Measurements from ENCODE around the gene CBLB.

Gene CBLB

DNA sequence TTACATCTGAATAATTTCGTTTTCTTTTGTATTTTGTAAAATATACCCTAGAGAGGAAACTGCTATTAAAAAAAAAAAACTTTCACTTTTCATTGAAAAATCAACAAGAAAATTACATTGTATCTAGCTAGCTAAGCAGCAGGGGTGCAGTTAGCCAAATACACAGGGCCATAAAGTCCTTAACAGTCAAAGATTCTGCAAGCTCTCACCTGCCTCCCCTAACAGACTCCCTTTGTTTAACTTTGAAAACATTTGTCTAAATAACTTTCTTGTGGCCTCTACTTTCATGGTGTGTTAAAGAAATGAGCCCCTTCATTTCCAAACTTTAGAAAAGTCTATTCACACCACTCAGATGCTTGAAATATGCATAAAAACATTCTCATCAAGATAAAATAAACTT, 23.3 kb downstream of the CBLB start:
- H3K4me1 ChIP-seq (ENCODE audit: low read length) = peaks cover under 1% of the 10 kb centered on the region
- TF ChIP-seq EZH2phosphoT487 (IDR thresholded peaks at IDR 0.05; ENCODE audit: low read depth) = no peak
- TF ChIP-seq, protein P1, sequence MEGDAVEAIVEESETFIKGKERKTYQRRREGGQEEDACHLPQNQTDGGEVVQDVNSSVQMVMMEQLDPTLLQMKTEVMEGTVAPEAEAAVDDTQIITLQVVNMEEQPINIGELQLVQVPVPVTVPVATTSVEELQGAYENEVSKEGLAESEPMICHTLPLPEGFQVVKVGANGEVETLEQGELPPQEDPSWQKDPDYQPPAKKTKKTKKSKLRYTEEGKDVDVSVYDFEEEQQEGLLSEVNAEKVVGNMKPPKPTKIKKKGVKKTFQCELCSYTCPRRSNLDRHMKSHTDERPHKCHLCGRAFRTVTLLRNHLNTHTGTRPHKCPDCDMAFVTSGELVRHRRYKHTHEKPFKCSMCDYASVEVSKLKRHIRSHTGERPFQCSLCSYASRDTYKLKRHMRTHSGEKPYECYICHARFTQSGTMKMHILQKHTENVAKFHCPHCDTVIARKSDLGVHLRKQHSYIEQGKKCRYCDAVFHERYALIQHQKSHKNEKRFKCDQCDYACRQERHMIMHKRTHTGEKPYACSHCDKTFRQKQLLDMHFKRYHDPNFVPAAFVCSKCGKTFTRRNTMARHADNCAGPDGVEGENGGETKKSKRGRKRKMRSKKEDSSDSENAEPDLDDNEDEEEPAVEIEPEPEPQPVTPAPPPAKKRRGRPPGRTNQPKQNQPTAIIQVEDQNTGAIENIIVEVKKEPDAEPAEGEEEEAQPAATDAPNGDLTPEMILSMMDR (IDR thresholded peaks at IDR 0.05; ENCODE audit: low read depth, low read length) = no peak
- H2AFZ ChIP-seq (ENCODE audit: low read depth, low read length) = no peak overlapping the region
- H4K20me1 ChIP-seq (ENCODE audit: insufficient read depth, low read length) = no peaks in the 10 kb centered on the region
- H3K79me2 ChIP-seq (ENCODE audit: low read length) = no peaks in the 10 kb centered on the region
- H3K36me3 ChIP-seq (replicated peaks; ENCODE audit: low read depth, low read length) = peaks cover 7% of the 10 kb centered on the region
- no peak overlapping the region for H3K4me2 ChIP-seq (ENCODE audit: low read length)
- no peak overlapping the region for H3K4me3 ChIP-seq (ENCODE audit: low read length)
- no peaks in the 10 kb centered on the region for H3K27me3 ChIP-seq (ENCODE audit: low read depth, low read length)
- H3K27ac ChIP-seq (ENCODE audit: low read length) = no peak overlapping the region
- no peak overlapping the region for H3K9ac ChIP-seq (ENCODE audit: low read length)
- H3K9me3 ChIP-seq (ENCODE audit: insufficient read depth, low read length) = no peaks in the 10 kb centered on the region

DNA sequence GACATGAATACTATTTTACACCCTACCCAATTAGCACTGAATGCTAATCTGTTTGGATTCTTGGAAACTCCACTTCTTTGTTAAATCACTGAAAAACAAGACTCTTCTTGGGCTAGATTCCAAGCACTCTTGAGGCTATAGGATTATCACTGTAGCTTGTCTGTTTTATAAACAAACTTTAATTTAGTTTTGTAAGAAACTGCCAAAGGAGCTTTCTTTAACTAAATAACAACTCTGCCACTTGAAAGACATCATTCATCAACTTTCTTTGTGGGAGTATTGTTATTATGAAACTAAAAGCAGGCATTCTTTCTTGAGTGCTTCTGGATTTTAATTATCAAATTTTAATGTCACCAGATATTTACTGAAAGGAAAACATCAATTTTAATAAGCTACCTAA, 24.1 kb downstream of the CBLB start:
- H3K9ac ChIP-seq (ENCODE audit: low read length) = no peak overlapping the region
- H3K4me1 ChIP-seq (ENCODE audit: low read length) = no peaks in the 10 kb centered on the region
- H3K36me3 ChIP-seq (replicated peaks; ENCODE audit: low read depth, low read length) = peaks cover 4% of the 10 kb centered on the region

DNA sequence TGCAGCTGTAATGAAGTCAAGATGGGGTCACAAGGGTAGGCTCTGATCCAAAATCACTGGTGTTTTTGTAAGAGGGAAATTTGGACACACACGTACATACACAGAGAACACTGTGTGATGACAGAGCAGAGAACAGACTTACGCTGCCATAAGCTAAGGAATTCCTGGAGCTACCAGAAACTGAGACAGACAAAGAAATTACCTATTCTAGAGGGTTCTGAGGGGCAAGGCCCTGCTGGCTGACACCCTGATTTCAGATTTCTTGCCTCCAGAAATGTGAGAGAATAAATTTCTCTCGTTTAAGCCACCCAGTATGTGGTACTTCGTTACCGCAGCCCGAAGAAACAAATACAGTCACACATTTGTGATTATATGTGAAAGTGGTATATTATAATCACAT, 24.8 kb downstream of the CBLB start:
- Histone ChIP-seq H3K4me3 (ENCODE audit: low read length) (no peak overlapping the region), H4K20me1 (ENCODE audit: insufficient read depth, low read length) (no peaks in the 10 kb centered on the region), H3K79me2 (ENCODE audit: low read length) (no peaks in the 10 kb centered on the region), H2AFZ (ENCODE audit: low read depth, low read length) (no peak overlapping the region), H3K9ac (ENCODE audit: low read length) (no peak overlapping the region), H3K27ac (ENCODE audit: low read length) (no peak overlapping the region), H3K4me2 (ENCODE audit: low read length) (no peak overlapping the region), H3K4me1 (ENCODE audit: low read length) (no peaks in the 10 kb centered on the region), H3K36me3 (replicated peaks; ENCODE audit: low read depth, low read length) (no peaks in the 10 kb centered on the region), H3K9me3 (ENCODE audit: insufficient read depth, low read length) (no peaks in the 10 kb centered on the region), H3K27me3 (ENCODE audit: low read depth, low read length) (no peaks in the 10 kb centered on the region)
- TF ChIP-seq EZH2phosphoT487 (IDR thresholded peaks at IDR 0.05; ENCODE audit: low read depth) = no peak
- TF ChIP-seq, protein P1 (IDR thresholded peaks at IDR 0.05; ENCODE audit: low read depth, low read length) = no peak

More for the DNA sequence above, 24.1 kb downstream of the CBLB start:
- no peak overlapping the region for H2AFZ ChIP-seq (ENCODE audit: low read depth, low read length)
- H3K27me3 ChIP-seq (ENCODE audit: low read depth, low read length) = no peaks in the 10 kb centered on the region
- no peaks in the 10 kb centered on the region for H3K79me2 ChIP-seq (ENCODE audit: low read length)
- H3K27ac ChIP-seq (ENCODE audit: low read length) = no peak overlapping the region
- TF ChIP-seq, protein P1 (IDR thresholded peaks at IDR 0.05; ENCODE audit: low read depth, low read length) = no peak
- no peak overlapping the region for H3K4me3 ChIP-seq (ENCODE audit: low read length)
- H3K9me3 ChIP-seq (ENCODE audit: insufficient read depth, low read length) = no peaks in the 10 kb centered on the region
- H3K4me2 ChIP-seq (ENCODE audit: low read length) = no peak overlapping the region
- no peaks in the 10 kb centered on the region for H4K20me1 ChIP-seq (ENCODE audit: insufficient read depth, low read length)

DNA sequence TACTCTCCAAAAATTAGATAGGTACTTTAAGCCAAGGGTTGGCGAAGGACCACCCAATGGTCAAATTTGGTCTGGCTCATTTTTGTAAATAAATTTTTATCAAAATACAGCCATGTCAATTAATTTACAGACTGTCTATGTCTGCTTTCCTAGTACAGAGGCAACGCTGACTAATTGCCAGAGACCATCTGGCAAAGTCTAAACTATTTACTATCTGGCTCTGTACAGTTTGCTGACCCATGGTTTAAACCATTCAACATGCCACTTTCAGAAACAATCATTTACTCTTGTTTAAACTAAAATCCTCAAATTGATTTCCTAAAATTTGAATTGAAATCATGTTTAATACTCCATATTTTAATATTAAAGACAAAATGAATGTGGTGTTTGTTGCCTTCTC, 25.9 kb downstream of the CBLB start:
- no peaks in the 10 kb centered on the region for H3K79me2 ChIP-seq (ENCODE audit: low read length)
- H3K4me2 ChIP-seq (ENCODE audit: low read length) = no peak overlapping the region
- no peak overlapping the region for H3K4me3 ChIP-seq (ENCODE audit: low read length)
- H3K36me3 ChIP-seq (replicated peaks; ENCODE audit: low read depth, low read length) = no peaks in the 10 kb centered on the region
- H3K4me1 ChIP-seq (ENCODE audit: low read length) = peaks cover 4% of the 10 kb centered on the region
- H2AFZ ChIP-seq (ENCODE audit: low read depth, low read length) = no peak overlapping the region
- H3K27ac ChIP-seq (ENCODE audit: low read length) = no peak overlapping the region
- H3K9me3 ChIP-seq (ENCODE audit: insufficient read depth, low read length) = no peaks in the 10 kb centered on the region
- no peaks in the 10 kb centered on the region for H3K27me3 ChIP-seq (ENCODE audit: low read depth, low read length)
- H4K20me1 ChIP-seq (ENCODE audit: insufficient read depth, low read length) = no peaks in the 10 kb centered on the region
- TF ChIP-seq EZH2phosphoT487 (IDR thresholded peaks at IDR 0.05; ENCODE audit: low read depth) = no peak
- no peak overlapping the region for H3K9ac ChIP-seq (ENCODE audit: low read length)

DNA sequence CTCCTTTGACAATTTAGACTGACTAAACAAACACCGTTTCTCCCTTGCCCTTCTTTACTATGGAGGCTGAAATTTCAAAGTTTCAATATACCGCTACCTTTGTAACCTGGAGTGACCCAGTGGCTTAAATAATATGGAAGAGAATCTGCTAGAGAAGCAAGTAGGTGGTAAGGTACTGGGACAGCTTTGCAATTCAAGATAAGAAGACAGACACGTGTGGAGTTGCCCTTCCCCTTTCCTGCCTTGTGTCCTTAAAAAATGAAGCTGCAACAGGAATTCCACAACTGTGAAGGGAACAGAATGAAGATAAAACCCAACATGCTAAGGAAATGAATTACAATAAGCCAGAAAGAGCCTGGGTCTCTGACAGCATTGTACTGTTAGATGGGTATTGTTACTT, 26.4 kb downstream of the CBLB start:
- no peak overlapping the region for H3K27ac ChIP-seq (ENCODE audit: low read length)
- H3K27me3 ChIP-seq (ENCODE audit: low read depth, low read length) = no peaks in the 10 kb centered on the region
- no peaks in the 10 kb centered on the region for H4K20me1 ChIP-seq (ENCODE audit: insufficient read depth, low read length)
- no peaks in the 10 kb centered on the region for H3K79me2 ChIP-seq (ENCODE audit: low read length)
- no peak overlapping the region for H3K9ac ChIP-seq (ENCODE audit: low read length)
- no peaks in the 10 kb centered on the region for H3K36me3 ChIP-seq (replicated peaks; ENCODE audit: low read depth, low read length)
- peaks cover 9% of the 10 kb centered on the region for H3K4me1 ChIP-seq (ENCODE audit: low read length)
- TF ChIP-seq EZH2phosphoT487 (IDR thresholded peaks at IDR 0.05; ENCODE audit: low read depth) = no peak
- TF ChIP-seq, protein P1 (IDR thresholded peaks at IDR 0.05; ENCODE audit: low read depth, low read length) = no peak
- no peak overlapping the region for H2AFZ ChIP-seq (ENCODE audit: low read depth, low read length)
- no peaks in the 10 kb centered on the region for H3K9me3 ChIP-seq (ENCODE audit: insufficient read depth, low read length)
- no peak overlapping the region for H3K4me3 ChIP-seq (ENCODE audit: low read length)
- H3K4me2 ChIP-seq (ENCODE audit: low read length) = no peak overlapping the region

Data from OCI-LY3 (cell line).